ENCODE data around the gene TLX2. TPM values are rescaled to one million over a fixed set of nuclear protein-coding genes. Genes with fewer than 3 reads are reported as not detected.

The TLX2 gene
- total and polyA plus RNA-seq, 2 of the 13 experiments (the other 11 are each of a cell fraction or from before 2014, with no cell fraction given): 0.05 to 0.20 TPM

DNA sequence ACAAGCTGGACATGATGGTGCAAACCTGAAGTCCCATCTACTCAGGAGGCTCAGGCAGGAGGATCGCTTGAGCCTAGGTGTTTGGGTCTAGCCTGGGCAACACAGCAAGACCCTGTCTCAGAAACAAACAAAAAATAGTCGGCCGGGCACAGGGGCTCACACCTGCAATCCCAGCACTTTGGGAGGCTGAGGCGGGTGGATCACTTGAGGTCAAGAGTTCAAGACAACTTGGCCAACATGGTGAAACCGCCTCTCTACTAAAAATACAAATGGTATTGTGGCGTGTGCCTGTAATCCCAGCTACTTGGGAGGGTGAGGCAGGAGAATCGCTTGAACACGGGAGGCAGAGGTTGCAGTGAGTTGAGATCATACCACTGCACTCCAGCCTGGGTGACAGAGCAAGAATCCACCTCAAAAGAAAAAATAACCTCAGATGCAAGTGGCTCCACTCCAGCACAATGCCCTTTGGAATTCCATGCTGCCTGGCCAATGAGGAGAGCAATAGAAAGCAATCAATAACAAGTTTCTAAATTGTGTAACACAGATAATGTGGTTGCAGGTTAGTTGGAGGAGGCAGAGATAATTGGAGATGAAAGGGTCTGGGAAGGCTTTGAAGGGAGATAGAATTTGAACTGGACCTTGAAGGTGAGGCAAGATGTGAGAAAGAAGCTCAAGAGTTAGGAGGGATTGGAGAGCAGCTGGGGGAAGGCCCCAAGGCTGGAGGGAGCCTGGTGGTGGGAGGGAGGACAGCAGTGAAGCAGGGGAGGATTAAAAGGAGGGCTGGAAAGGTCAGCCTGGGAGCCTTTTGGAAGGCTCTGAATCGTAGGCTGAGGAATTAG lies 25.4 kb upstream of the TLX2 start (continued):
- TF ChIP-seq U2AF1 (optimal IDR thresholded peaks at IDR 0.05; ENCODE audit: low read depth, low read length) (no peak), JUND (CRISPR knock-in tag; IDR thresholded peaks at IDR 0.05) (no peak), RFXAP (CRISPR knock-in tag; IDR thresholded peaks at IDR 0.05; ENCODE audit: borderline replicate concordance) (peak; percentile 35; the same call in 1 of the 2 replicates), REPIN1 (CRISPR knock-in tag; IDR thresholded peaks at IDR 0.05; ENCODE audit: borderline replicate concordance, low read depth) (peak; percentile 99), ZNF792 (CRISPR knock-in tag; IDR thresholded peaks at IDR 0.05) (0 out of 2 replicates have a peak, but pooled peaks have one; percentile 42), TEAD3 (CRISPR knock-in tag; optimal IDR thresholded peaks at IDR 0.05; ENCODE audit: borderline replicate concordance) (peak; percentile 93), ZNF841 (CRISPR knock-in tag; IDR thresholded peaks at IDR 0.05; ENCODE audit: borderline replicate concordance) (peak; percentile 86), ZNF782 (CRISPR knock-in tag; IDR thresholded peaks at IDR 0.05; ENCODE audit: borderline replicate concordance) (peak; percentile 60; the same call in 1 of the 2 replicates), ZNF614 (CRISPR knock-in tag; IDR thresholded peaks at IDR 0.05; ENCODE audit: borderline replicate concordance) (peak; percentile 64; the same call in 1 of the 2 replicates), KDM6A (CRISPR knock-in tag; IDR thresholded peaks at IDR 0.05; ENCODE audit: low read depth) (peak; percentile 86), TOE1 (CRISPR knock-in tag; IDR thresholded peaks at IDR 0.05) (peak; percentile 36)
- TF ChIP-seq, protein P1, sequence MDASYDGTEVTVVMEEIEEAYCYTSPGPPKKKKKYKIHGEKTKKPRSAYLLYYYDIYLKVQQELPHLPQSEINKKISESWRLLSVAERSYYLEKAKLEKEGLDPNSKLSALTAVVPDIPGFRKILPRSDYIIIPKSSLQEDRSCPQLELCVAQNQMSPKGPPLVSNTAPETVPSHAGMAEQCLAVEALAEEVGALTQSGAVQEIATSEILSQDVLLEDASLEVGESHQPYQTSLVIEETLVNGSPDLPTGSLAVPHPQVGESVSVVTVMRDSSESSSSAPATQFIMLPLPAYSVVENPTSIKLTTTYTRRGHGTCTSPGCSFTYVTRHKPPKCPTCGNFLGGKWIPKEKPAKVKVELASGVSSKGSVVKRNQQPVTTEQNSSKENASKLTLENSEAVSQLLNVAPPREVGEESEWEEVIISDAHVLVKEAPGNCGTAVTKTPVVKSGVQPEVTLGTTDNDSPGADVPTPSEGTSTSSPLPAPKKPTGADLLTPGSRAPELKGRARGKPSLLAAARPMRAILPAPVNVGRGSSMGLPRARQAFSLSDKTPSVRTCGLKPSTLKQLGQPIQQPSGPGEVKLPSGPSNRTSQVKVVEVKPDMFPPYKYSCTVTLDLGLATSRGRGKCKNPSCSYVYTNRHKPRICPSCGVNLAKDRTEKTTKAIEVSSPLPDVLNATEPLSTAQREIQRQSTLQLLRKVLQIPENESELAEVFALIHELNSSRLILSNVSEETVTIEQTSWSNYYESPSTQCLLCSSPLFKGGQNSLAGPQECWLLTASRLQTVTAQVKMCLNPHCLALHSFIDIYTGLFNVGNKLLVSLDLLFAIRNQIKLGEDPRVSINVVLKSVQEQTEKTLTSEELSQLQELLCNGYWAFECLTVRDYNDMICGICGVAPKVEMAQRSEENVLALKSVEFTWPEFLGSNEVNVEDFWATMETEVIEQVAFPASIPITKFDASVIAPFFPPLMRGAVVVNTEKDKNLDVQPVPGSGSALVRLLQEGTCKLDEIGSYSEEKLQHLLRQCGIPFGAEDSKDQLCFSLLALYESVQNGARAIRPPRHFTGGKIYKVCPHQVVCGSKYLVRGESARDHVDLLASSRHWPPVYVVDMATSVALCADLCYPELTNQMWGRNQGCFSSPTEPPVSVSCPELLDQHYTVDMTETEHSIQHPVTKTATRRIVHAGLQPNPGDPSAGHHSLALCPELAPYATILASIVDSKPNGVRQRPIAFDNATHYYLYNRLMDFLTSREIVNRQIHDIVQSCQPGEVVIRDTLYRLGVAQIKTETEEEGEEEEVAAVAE (CRISPR knock-in tag; IDR thresholded peaks at IDR 0.05; ENCODE audit: borderline replicate concordance): 0 out of 2 replicates have a peak, but pooled peaks have one; percentile 47
- TF ChIP-seq, protein P2, sequence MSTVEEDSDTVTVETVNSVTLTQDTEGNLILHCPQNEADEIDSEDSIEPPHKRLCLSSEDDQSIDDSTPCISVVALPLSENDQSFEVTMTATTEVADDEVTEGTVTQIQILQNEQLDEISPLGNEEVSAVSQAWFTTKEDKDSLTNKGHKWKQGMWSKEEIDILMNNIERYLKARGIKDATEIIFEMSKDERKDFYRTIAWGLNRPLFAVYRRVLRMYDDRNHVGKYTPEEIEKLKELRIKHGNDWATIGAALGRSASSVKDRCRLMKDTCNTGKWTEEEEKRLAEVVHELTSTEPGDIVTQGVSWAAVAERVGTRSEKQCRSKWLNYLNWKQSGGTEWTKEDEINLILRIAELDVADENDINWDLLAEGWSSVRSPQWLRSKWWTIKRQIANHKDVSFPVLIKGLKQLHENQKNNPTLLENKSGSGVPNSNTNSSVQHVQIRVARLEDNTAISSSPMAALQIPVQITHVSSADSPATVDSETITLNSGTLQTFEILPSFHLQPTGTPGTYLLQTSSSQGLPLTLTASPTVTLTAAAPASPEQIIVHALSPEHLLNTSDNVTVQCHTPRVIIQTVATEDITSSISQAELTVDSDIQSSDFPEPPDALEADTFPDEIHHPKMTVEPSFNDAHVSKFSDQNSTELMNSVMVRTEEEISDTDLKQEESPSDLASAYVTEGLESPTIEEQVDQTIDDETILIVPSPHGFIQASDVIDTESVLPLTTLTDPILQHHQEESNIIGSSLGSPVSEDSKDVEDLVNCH (CRISPR knock-in tag; IDR thresholded peaks at IDR 0.05): no peak
- TF ChIP-seq, protein P3, sequence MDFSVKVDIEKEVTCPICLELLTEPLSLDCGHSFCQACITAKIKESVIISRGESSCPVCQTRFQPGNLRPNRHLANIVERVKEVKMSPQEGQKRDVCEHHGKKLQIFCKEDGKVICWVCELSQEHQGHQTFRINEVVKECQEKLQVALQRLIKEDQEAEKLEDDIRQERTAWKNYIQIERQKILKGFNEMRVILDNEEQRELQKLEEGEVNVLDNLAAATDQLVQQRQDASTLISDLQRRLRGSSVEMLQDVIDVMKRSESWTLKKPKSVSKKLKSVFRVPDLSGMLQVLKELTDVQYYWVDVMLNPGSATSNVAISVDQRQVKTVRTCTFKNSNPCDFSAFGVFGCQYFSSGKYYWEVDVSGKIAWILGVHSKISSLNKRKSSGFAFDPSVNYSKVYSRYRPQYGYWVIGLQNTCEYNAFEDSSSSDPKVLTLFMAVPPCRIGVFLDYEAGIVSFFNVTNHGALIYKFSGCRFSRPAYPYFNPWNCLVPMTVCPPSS (IDR thresholded peaks at IDR 0.05): no peak
- TF ChIP-seq, protein P4, sequence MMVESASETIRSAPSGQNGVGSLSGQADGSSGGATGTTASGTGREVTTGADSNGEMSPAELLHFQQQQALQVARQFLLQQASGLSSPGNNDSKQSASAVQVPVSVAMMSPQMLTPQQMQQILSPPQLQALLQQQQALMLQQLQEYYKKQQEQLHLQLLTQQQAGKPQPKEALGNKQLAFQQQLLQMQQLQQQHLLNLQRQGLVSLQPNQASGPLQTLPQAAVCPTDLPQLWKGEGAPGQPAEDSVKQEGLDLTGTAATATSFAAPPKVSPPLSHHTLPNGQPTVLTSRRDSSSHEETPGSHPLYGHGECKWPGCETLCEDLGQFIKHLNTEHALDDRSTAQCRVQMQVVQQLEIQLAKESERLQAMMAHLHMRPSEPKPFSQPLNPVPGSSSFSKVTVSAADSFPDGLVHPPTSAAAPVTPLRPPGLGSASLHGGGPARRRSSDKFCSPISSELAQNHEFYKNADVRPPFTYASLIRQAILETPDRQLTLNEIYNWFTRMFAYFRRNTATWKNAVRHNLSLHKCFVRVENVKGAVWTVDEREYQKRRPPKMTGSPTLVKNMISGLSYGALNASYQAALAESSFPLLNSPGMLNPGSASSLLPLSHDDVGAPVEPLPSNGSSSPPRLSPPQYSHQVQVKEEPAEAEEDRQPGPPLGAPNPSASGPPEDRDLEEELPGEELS (CRISPR knock-in tag; IDR thresholded peaks at IDR 0.05): peak; percentile 79
- TF ChIP-seq, protein P5, sequence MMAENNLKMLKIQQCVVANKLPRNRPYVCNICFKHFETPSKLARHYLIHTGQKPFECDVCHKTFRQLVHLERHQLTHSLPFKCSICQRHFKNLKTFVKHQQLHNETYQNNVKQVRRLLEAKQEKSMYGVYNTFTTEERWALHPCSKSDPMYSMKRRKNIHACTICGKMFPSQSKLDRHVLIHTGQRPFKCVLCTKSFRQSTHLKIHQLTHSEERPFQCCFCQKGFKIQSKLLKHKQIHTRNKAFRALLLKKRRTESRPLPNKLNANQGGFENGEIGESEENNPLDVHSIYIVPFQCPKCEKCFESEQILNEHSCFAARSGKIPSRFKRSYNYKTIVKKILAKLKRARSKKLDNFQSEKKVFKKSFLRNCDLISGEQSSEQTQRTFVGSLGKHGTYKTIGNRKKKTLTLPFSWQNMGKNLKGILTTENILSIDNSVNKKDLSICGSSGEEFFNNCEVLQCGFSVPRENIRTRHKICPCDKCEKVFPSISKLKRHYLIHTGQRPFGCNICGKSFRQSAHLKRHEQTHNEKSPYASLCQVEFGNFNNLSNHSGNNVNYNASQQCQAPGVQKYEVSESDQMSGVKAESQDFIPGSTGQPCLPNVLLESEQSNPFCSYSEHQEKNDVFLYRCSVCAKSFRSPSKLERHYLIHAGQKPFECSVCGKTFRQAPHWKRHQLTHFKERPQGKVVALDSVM (CRISPR knock-in tag; IDR thresholded peaks at IDR 0.05): peak; percentile 88; the same call in 1 of the 2 replicates

All from HepG2 (cell line).